Measurements from ENCODE around the gene RPL39L. TPM values are rescaled to one million over a fixed set of nuclear protein-coding genes. Genes with fewer than 3 reads are reported as not detected.

The RPL39L gene
- total and polyA plus RNA-seq, 2 of the 4 experiments (the other 2 are of a cell fraction): 18.1 to 34.6 TPM

DNA sequence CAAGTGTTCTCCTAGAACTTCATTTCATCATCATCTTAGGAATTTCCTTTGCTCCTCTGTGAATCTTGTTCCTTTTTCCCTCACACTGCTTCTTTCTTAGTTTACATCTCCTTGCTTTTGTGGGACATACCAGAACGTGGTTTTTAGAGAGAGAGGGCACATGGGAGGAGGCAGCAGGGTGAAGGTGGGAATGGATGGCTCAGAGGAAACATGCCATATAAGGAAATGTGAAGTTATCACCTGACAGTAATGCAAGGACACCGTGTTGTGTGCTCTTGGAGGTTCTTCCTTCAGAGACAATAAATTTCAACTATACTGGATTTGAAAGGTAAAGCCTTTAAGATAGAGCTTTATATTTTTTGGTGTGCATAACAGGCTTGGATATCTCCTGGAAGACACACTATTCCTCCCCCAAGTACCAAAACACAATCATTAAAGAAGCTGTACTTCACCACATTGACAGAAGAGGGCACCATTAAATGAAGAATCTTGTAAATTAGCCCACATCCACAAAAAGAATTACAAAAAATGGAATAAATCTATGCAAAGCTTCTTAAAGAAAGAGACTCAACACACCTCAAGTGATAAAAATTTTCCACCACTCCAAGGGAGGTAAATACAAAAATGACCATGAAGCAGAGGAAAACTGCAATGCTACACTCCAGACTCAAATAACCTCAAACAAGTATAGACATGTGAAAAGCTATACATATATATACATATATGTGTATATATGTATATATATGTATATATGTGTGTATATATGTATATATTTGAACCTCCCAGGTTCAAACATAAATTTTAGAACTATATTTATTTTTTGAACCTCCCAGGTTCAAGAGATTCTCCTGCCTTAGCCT, 26.1 kb downstream of the RPL39L start:
- no peak overlapping the region for H2BK20ac ChIP-seq (ENCODE audit: low read depth, low read length)
- no peaks in the 10 kb centered on the region for H3K4me1 ChIP-seq (ENCODE audit: control insufficient read depth, insufficient read depth, low read length)
- H2AK9ac ChIP-seq (replicated peaks; ENCODE audit: low read depth, low read length, poor library complexity): no peak overlapping the region
- no peaks in the 10 kb centered on the region for H3K36me3 ChIP-seq (ENCODE audit: control insufficient read depth, insufficient read depth, low read length)
- no peaks in the 10 kb centered on the region; a peak in 1 of 4 replicates for H3K79me1 ChIP-seq (ENCODE audit: low read depth in 1 of 2, low read length in 2 of 2)
- H4K5ac ChIP-seq (ENCODE audit: low read depth, low read length): no peak overlapping the region
- no peak overlapping the region for H3K14ac ChIP-seq (replicated peaks; ENCODE audit: low read depth, low read length)
- H3K27me3 ChIP-seq (ENCODE audit: control insufficient read depth, insufficient read depth, low read length): no peaks in the 10 kb centered on the region
- POLR2A ChIA-PET (ENCODE audit: unreplicated experiment): interaction anchor here (0.6 kb wide), 1 partner anchor 97 kb away, joined by 3 read pairs; no protein-coding TSS in a partner anchor
- no peak overlapping the region for H3K27ac ChIP-seq (ENCODE audit: insufficient read depth, low read length)
- no peak overlapping the region for H3K18ac ChIP-seq (ENCODE audit: low read depth, low read length)
- TF ChIP-seq, protein P1, sequence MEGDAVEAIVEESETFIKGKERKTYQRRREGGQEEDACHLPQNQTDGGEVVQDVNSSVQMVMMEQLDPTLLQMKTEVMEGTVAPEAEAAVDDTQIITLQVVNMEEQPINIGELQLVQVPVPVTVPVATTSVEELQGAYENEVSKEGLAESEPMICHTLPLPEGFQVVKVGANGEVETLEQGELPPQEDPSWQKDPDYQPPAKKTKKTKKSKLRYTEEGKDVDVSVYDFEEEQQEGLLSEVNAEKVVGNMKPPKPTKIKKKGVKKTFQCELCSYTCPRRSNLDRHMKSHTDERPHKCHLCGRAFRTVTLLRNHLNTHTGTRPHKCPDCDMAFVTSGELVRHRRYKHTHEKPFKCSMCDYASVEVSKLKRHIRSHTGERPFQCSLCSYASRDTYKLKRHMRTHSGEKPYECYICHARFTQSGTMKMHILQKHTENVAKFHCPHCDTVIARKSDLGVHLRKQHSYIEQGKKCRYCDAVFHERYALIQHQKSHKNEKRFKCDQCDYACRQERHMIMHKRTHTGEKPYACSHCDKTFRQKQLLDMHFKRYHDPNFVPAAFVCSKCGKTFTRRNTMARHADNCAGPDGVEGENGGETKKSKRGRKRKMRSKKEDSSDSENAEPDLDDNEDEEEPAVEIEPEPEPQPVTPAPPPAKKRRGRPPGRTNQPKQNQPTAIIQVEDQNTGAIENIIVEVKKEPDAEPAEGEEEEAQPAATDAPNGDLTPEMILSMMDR (conservative IDR thresholded peaks at IDR 0.05; ENCODE audit: low read depth, low read length): peak; percentile 57
- TF ChIP-seq RAD21 (IDR thresholded peaks at IDR 0.05; ENCODE audit: low read length) (peak; percentile 56), NFE2L2 (IDR thresholded peaks at IDR 0.05; ENCODE audit: low read depth, low read length) (no peak), SMC3 (IDR thresholded peaks at IDR 0.05; ENCODE audit: low read depth, low read length) (peak; percentile 60)
- TF ChIP-seq, protein P2, sequence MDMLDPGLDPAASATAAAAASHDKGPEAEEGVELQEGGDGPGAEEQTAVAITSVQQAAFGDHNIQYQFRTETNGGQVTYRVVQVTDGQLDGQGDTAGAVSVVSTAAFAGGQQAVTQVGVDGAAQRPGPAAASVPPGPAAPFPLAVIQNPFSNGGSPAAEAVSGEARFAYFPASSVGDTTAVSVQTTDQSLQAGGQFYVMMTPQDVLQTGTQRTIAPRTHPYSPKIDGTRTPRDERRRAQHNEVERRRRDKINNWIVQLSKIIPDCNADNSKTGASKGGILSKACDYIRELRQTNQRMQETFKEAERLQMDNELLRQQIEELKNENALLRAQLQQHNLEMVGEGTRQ (IDR thresholded peaks at IDR 0.05; ENCODE audit: low read depth, low read length): no peak
- dilution Hi-C loops (cut with HindIII; ENCODE audit: low sequenced_read_pairs, unreplicated experiment) (no loop called here), intact Hi-C loops (cut with micrococcal nuclease) (loop anchor here (1.0 to 5.0 kb wide), 6 partner anchors 52 to 602 kb away; no protein-coding TSS in a partner anchor), in situ Hi-C loops (cut with MboI; ENCODE audit: low sequenced_read_pairs) (no loop called here)
- no TSS peak for BruUV-seq (replicated peaks)
- no CpG with 5 or more reads among the region's 2 CpGs for WGBS, 2 experiments (ENCODE audit: extremely low coverage in 2 of 2, insufficient read length in 1 of 2)
- no peaks in the 10 kb centered on the region for H3K9me3 ChIP-seq (ENCODE audit: control insufficient read depth, insufficient read depth, low read length)
- H2BK120ac ChIP-seq (ENCODE audit: low read depth, low read length): no peak overlapping the region
- peak overlapping the region; percentile 75; the same call in 1 of the 2 replicates for H3K4ac ChIP-seq (ENCODE audit: low read depth, low read length)
- H3K4me2 ChIP-seq (ENCODE audit: low read depth, low read length): no peak overlapping the region
- no peak overlapping the region for H2BK5ac ChIP-seq (ENCODE audit: low read depth, low read length, poor library complexity, severe bottlenecking)
- DNase-seq: peak; percentile 48
- no peak overlapping the region for H2AK5ac ChIP-seq (ENCODE audit: low read depth, low read length)
- no peak overlapping the region for H4K91ac ChIP-seq (ENCODE audit: insufficient read depth, low read depth, low read length)
- no peaks in the 10 kb centered on the region for H4K20me1 ChIP-seq (ENCODE audit: insufficient read depth, low read length)
- no peaks in the 10 kb centered on the region for H3K9me1 ChIP-seq (ENCODE audit: insufficient read depth, low read length)
- H2BK15ac ChIP-seq (ENCODE audit: low read depth, low read length): 0 out of 3 replicates have a peak overlapping the region, but pooled peaks have one; percentile 2
- no peak overlapping the region for H4K8ac ChIP-seq (ENCODE audit: low read depth in 2 of 2, low read length in 2 of 2)
- no peak overlapping the region for H3K9ac ChIP-seq (ENCODE audit: low read depth, low read length)
- no peak overlapping the region for H3K23ac ChIP-seq (ENCODE audit: low read depth, low read length)
- no peak overlapping the region for H3K4me3 ChIP-seq (ENCODE audit: insufficient read depth, low read depth, low read length)
- peak; percentile 86 for ATAC-seq (ENCODE audit: low read depth)
- CTCF ChIA-PET: interaction anchor here (0.5 to 3.6 kb wide), 19 partner anchors 11 to 993 kb away, joined by 3 to 26 read pairs (median 4); partner anchors contain the start of gene RPL39L
- H3K56ac ChIP-seq (ENCODE audit: extremely low read depth, insufficient read depth, low read length): no peak overlapping the region
- H2AFZ ChIP-seq (replicated peaks; ENCODE audit: low read length, poor library complexity): no peak overlapping the region

Data from IMR-90 (cell line).